Progenitor cell of endocrine pancreas (in vitro differentiated cells): ENCODE data around the gene GHSR. TPM values are rescaled to one million over a fixed set of nuclear protein-coding genes. Genes with fewer than 3 reads are reported as not detected.

Source experiments
- DNase-seq: peaks from one replicate; pipeline ENCODE4 v3.0.0; 2021; ENCODE audit warnings: low spot score; ENCODE audit not compliant: unreplicated experiment
- H3K27ac Mint-ChIP-seq: 2 replicates; pipeline ENCODE4 v1.8.0; 2021; ENCODE audit warnings: mild to moderate bottlenecking, moderate library complexity, mixed read lengths
- H3K27me3 Mint-ChIP-seq: 2 replicates; pipeline ENCODE4 v1.8.0; 2021; ENCODE audit warnings: mixed read lengths
- H3K36me3 Mint-ChIP-seq: 2 replicates; pipeline ENCODE4 v1.8.0; 2022; ENCODE audit warnings: mixed read lengths; ENCODE audit not compliant: insufficient read depth
- H3K4me1 Mint-ChIP-seq: 2 replicates; pipeline ENCODE4 v1.8.0; 2021; ENCODE audit warnings: low read depth, mixed read lengths
- H3K4me3 Mint-ChIP-seq: 2 replicates; pipeline ENCODE4 v1.8.0; 2021; ENCODE audit warnings: low read depth, mild to moderate bottlenecking, moderate library complexity, mixed read lengths
- H3K9me3 Mint-ChIP-seq: 2 replicates; pipeline ENCODE4 v1.8.0; 2021; ENCODE audit warnings: low read depth, mixed read lengths
- total RNA-seq: library from RNA; stranded (reverse); gene quantifications from 2 replicates; pipeline ENCODE4 v1.2.1, GENCODE V29; 2021
- TF ChIP-seq, protein P1 (sequence below): fragments of 200-600 bp; sonication (generic); IDR thresholded peaks from one replicate; pipeline ENCODE4 v1.5.0; 2021; ENCODE audit warnings: antibody characterized with exemption, mild to moderate bottlenecking; ENCODE audit not compliant: unreplicated experiment

The GHSR gene
- total RNA-seq, 1 donor from 2014 or later: not detected

DNA sequence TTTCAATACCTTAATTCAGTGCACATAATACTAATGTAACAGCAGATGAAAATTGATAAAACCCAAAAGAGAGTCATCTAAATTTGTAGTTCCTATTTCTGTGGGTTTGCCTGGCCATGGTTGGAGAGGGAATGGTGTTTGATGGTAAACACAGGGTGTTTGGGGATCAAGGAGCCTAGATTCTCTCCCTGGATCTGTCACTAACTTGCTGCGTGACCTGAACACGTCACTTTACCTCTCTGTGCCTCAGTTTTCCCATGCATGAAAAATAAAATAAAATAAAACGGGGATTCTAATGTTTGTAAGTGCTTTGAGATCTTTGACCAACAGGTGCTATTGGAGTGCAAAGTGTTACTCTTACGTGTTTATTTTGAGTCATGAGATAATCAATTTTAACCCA, 49.8 kb downstream of the GHSR start:
- Mint-ChIP-seq H3K36me3 (peaks cover 47% of the 10 kb centered on the region), H3K27me3 (no peaks in the 10 kb centered on the region), H3K4me1 (no peaks in the 10 kb centered on the region), H3K4me3 (no peak overlapping the region), H3K27ac (no peak overlapping the region), H3K9me3 (peaks cover 6% of the 10 kb centered on the region)
- no peak for DNase-seq
- TF ChIP-seq, protein P1, sequence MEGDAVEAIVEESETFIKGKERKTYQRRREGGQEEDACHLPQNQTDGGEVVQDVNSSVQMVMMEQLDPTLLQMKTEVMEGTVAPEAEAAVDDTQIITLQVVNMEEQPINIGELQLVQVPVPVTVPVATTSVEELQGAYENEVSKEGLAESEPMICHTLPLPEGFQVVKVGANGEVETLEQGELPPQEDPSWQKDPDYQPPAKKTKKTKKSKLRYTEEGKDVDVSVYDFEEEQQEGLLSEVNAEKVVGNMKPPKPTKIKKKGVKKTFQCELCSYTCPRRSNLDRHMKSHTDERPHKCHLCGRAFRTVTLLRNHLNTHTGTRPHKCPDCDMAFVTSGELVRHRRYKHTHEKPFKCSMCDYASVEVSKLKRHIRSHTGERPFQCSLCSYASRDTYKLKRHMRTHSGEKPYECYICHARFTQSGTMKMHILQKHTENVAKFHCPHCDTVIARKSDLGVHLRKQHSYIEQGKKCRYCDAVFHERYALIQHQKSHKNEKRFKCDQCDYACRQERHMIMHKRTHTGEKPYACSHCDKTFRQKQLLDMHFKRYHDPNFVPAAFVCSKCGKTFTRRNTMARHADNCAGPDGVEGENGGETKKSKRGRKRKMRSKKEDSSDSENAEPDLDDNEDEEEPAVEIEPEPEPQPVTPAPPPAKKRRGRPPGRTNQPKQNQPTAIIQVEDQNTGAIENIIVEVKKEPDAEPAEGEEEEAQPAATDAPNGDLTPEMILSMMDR: no peak

DNA sequence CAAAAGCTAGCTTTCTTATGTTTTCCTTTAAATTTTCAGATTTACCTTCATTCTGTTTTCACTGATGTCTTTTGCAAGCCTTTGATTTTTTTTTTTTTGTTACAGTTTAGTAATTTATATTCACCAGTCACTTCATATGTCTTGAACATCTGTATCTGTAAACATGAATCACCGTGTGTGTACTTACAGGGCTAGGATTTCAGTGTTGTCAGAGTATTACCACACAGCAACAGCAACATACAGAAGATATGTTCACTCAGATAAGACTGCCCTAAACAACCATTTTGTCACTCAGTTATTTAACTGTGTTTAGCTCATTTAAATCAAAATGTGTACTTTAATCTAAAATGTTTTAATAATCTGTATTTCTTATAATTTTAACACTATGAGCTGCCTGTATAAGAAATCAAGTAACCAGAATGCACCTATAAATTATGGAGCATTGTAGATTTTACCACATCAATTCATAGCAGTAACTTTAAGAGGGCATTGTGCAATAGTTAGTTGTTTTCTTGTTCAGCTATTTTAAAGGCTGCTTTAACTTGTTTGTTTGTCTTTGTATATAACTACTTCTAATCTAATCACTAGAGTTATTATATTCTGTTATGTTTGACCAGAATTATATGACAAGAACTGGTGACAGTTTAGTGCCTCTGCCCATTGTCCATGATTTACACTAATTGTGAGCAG, 50.4 kb downstream of the GHSR start:
- peaks cover 6% of the 10 kb centered on the region for H3K9me3 Mint-ChIP-seq
- TF ChIP-seq, protein P1: no peak
- no peak overlapping the region for H3K27ac Mint-ChIP-seq
- DNase-seq: no peak
- no peaks in the 10 kb centered on the region for H3K27me3 Mint-ChIP-seq
- H3K4me3 Mint-ChIP-seq: no peak overlapping the region
- no peaks in the 10 kb centered on the region for H3K4me1 Mint-ChIP-seq
- H3K36me3 Mint-ChIP-seq: peaks cover 49% of the 10 kb centered on the region

DNA sequence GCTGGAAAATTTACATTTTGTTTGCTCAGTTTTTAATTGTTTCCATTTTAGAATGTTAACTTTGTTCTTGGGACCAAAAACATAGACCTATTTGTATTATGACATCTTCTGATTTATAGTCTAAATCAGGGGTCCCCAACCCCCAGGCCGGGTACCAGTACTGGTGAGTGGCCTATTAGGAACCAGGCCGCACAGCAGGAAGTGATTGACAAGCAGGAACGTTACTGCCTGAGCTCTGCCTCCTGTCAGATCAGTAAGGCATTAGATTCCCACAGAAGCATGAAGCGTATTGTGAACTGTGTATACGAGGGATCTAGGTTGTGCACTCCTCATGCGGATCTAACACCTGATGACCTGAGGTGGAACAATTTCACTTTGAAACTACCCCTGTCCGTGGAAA, 51.9 kb downstream of the GHSR start:
- Mint-ChIP-seq H3K4me1 (peaks cover 4% of the 10 kb centered on the region), H3K9me3 (peaks cover under 1% of the 10 kb centered on the region), H3K4me3 (no peak overlapping the region), H3K27me3 (no peaks in the 10 kb centered on the region), H3K27ac (no peak overlapping the region), H3K36me3 (peaks cover 39% of the 10 kb centered on the region)
- TF ChIP-seq, protein P1: no peak
- DNase-seq: no peak

DNA sequence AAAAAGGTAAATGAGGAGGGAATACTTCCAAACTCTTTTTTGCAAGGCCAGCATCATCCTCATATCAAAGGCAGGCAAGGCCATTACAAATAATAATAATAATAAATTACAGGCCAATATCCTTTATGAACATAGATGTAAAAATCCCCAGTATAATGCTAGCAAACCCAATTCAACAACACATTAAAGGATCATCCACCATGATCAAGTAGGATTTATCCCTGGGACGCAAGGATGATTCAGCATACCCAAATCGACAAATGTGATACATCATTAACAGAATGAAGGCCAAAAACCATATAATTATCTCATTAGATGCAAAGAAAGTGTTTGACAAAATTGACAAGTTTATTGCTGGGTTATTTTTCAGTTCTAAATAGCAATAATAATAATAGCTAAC, 53.6 kb downstream of the GHSR start:
- Mint-ChIP-seq H3K36me3 (peaks cover 30% of the 10 kb centered on the region), H3K4me1 (peaks cover 12% of the 10 kb centered on the region), H3K9me3 (no peaks in the 10 kb centered on the region), H3K4me3 (no peak overlapping the region), H3K27ac (no peak overlapping the region), H3K27me3 (no peaks in the 10 kb centered on the region)
- no peak for DNase-seq
- TF ChIP-seq, protein P1: no peak

Other genes with a start within 250 kb of the GHSR start
- gene TNFSF10, start 75.0 kb upstream of the GHSR start, total RNA-seq: 0.36 and 0.72 TPM in 2 replicates